Nephron (organoid): ENCODE data around the gene SND1.

Experiments
- H3K27ac Mint-ChIP-seq, 3 experiments: 2 replicates each; pipeline ENCODE4 v1.8.0; 2020; ENCODE audit warnings: mixed read lengths in 3 of 3, mild to moderate bottlenecking in 2 of 3, moderate library complexity in 1 of 3
- H3K27me3 Mint-ChIP-seq: 2 replicates; pipeline ENCODE4 v1.8.0; 2021; ENCODE audit warnings: low read depth, mild to moderate bottlenecking, moderate library complexity, mixed read lengths
- H3K36me3 Mint-ChIP-seq: 2 replicates; pipeline ENCODE4 v1.8.0; 2020; ENCODE audit warnings: low read depth, mixed read lengths
- H3K4me1 Mint-ChIP-seq: 2 replicates; pipeline ENCODE4 v1.8.0; 2020; ENCODE audit warnings: mixed read lengths
- H3K4me3 Mint-ChIP-seq, 3 experiments: 2 replicates each; pipeline ENCODE4 v1.8.0; 2020; ENCODE audit warnings: mild to moderate bottlenecking in 3 of 3, mixed read lengths in 3 of 3, moderate library complexity in 2 of 3
- H3K9me3 Mint-ChIP-seq: 2 replicates; pipeline ENCODE4 v1.8.0; 2020; ENCODE audit warnings: mixed read lengths
- TF ChIP-seq, protein P1 (sequence below), 3 experiments: fragments of 200-600 bp; sonication (generic); IDR thresholded peaks; one replicate each; pipeline ENCODE4 v1.5.0; 2021; ENCODE audit warnings: antibody characterized with exemption in 3 of 3; ENCODE audit not compliant: unreplicated experiment in 3 of 3

SND1 gene

DNA sequence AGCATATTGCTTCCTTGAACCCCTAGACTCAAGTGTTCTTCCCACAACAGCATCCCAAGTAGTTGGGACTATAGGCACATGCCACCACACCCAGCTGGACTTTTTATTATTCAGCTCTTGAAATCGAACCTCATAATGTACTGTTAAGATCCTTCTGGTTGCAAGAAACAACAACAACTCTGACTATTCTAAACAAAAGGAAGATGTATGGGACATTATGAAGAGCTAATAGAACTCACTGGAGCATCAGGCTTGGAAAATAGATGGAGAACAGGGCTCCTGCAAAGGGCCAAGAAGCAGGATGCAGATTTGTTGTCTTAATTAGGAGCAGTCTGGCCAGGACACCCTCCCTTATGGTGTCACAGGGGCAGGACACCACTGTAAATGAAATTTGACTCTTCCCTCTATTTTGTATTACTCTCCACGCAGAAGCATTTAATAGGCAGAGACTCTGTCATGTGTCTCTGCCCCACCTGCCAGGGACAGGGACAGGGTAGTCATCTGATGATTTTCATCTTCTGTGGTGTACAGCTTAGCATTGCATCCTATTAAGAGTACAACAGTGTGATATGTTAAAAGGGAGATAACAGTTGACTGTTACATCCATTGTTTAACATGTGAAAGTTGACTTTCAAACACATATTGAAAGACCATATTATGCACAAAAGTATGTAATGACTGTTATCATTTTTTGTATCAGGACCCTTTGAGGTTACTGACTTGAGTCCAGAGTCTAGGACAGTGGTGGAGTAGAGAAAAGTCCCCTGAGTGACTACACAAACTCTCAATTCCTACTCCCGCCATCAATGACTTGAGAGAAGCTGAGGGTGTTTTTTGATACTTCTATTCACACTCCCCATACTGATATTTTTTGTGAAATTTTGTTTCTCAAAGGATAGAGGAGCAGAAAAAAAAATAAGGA is 222.0 kb downstream of the SND1 start:
- no peaks in the 10 kb centered on the region for H3K27me3 Mint-ChIP-seq

DNA sequence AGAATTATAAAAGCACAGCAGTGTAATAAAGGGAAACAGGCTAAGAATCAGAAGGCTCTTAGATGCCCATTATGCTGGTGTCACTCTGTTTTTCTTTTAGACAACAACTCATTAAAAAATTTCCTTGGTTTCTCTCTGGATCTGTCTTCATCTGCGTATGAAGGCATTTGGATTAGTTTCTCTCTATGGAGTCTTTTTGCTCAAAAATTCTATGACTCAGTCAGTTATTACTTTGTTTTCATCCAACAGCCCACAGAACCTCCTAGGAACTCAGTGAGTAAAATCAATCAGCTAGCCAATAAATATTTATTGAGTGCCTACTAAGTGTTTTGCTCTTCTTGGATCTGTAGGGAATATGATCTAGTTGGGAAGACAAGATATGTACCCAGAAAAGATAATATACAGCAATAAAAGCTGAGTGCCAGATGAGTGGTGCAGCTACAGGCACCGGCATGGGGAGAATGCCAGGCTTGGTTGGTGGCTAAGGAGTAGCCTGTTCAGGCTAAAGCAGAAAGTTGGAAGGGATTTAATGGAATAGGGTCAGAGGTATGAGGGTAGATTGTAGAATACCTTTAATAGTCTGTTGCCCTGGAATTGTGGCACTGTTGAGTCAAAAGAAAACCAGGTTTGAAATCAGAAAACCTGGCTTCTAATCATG is 223.1 kb downstream of the SND1 start:
- no peaks in the 10 kb centered on the region for H3K36me3 Mint-ChIP-seq
- no peaks in the 10 kb centered on the region for H3K4me1 Mint-ChIP-seq
- no peaks in the 10 kb centered on the region for H3K27me3 Mint-ChIP-seq
- no peaks in the 10 kb centered on the region for H3K9me3 Mint-ChIP-seq
- TF ChIP-seq, protein P1, sequence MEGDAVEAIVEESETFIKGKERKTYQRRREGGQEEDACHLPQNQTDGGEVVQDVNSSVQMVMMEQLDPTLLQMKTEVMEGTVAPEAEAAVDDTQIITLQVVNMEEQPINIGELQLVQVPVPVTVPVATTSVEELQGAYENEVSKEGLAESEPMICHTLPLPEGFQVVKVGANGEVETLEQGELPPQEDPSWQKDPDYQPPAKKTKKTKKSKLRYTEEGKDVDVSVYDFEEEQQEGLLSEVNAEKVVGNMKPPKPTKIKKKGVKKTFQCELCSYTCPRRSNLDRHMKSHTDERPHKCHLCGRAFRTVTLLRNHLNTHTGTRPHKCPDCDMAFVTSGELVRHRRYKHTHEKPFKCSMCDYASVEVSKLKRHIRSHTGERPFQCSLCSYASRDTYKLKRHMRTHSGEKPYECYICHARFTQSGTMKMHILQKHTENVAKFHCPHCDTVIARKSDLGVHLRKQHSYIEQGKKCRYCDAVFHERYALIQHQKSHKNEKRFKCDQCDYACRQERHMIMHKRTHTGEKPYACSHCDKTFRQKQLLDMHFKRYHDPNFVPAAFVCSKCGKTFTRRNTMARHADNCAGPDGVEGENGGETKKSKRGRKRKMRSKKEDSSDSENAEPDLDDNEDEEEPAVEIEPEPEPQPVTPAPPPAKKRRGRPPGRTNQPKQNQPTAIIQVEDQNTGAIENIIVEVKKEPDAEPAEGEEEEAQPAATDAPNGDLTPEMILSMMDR (IDR thresholded peaks at IDR 0.05; ENCODE audit: unreplicated experiment in 3 of 3): no peak
- H3K27ac Mint-ChIP-seq: no peak overlapping the region
- no peak overlapping the region for H3K4me3 Mint-ChIP-seq

More for the DNA sequence above, 222.0 kb downstream of the SND1 start:
- no peaks in the 10 kb centered on the region for H3K9me3 Mint-ChIP-seq
- TF ChIP-seq, protein P1 (IDR thresholded peaks at IDR 0.05; ENCODE audit: unreplicated experiment in 3 of 3): no peak
- peaks cover under 1% of the 10 kb centered on the region for H3K36me3 Mint-ChIP-seq
- H3K4me3 Mint-ChIP-seq: no peak overlapping the region
- H3K4me1 Mint-ChIP-seq: no peaks in the 10 kb centered on the region
- no peak overlapping the region for H3K27ac Mint-ChIP-seq

DNA sequence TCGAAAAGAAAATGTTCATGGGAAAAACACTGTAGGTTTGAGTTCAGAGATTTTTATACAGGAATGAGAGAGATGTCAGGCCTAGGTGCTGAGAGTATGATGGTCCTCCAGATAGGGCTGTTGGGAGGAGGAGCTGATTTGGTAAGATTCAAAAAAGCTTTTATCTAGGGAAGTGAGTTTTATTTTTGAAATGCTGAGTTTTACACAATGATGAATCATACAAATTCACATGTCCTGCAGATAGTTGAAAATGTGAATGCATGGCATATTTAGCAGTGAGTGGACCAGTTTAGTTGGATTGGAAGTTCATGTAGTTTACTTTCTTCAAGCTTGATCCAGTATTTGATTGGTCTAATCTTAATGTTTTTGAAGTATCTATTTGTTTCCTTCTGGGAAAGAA is 224.4 kb downstream of the SND1 start:
- Mint-ChIP-seq H3K4me3 (no peak overlapping the region), H3K4me1 (no peaks in the 10 kb centered on the region), H3K36me3 (no peaks in the 10 kb centered on the region), H3K9me3 (no peaks in the 10 kb centered on the region), H3K27ac (no peak overlapping the region), H3K27me3 (no peaks in the 10 kb centered on the region)
- TF ChIP-seq, protein P1 (IDR thresholded peaks at IDR 0.05; ENCODE audit: unreplicated experiment in 3 of 3): no peak

DNA sequence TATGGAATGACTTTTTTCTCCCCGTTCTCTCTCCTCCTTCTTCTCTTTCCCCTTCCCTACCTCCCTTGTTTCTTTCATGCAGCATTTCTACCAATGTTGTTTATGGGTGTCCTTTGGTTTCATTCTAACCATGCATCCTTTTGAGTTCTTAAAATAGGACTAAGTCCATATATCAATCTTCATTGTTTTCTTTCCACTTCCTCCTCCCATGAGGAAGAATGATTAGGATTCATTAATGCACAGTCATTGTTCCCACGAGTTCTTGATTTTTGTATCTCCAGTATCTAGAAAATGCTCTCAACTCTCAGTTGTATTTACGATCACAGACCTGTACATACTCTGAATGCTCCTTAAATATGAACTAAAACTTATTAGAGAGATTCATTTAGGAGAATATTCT is 226.0 kb downstream of the SND1 start:
- Mint-ChIP-seq H3K9me3 (no peaks in the 10 kb centered on the region), H3K27ac (no peak overlapping the region), H3K4me1 (no peaks in the 10 kb centered on the region), H3K27me3 (no peaks in the 10 kb centered on the region), H3K36me3 (no peaks in the 10 kb centered on the region), H3K4me3 (no peak overlapping the region)
- TF ChIP-seq, protein P1 (IDR thresholded peaks at IDR 0.05; ENCODE audit: unreplicated experiment in 3 of 3): no peak

DNA sequence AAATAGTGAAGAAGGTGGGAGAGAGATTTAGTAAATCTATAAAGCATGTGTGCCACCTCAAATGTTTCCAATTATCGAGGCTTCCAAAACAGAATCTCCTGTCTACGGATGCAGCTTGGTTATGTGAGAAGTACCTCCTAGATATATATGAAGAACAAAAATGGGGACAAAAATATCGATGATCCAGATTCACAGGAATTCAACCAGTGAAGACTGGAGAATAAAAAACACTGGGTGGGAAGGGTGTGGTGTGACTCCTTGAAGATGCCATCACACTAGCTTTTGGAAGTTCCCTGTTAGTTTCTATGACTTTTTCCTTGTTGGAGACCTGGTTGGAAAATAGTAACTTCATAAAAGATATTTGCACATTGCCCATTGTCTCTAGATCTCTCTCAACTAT is 226.8 kb downstream of the SND1 start:
- Mint-ChIP-seq H3K27ac (no peak overlapping the region), H3K27me3 (no peaks in the 10 kb centered on the region), H3K36me3 (no peaks in the 10 kb centered on the region), H3K4me3 (no peak overlapping the region), H3K9me3 (no peaks in the 10 kb centered on the region), H3K4me1 (peaks cover 5% of the 10 kb centered on the region)
- TF ChIP-seq, protein P1 (IDR thresholded peaks at IDR 0.05; ENCODE audit: unreplicated experiment in 3 of 3): no peak
